H9 (cell line): Measurements from ENCODE around the gene MAP2K1. TPM values are rescaled to one million over a fixed set of nuclear protein-coding genes. Genes with fewer than 3 reads are reported as not detected.

Source experiments
- DNase-seq: peaks from one replicate; pipeline ENCODE4 v3.0.0-alpha.2; 2017
- H2AFZ ChIP-seq: one replicate; pipeline ENCODE4 v1.6.1; 2013; ENCODE audit warnings: mild to moderate bottlenecking, low read length, control low read depth, moderate library complexity
- H2AK5ac ChIP-seq: 2 replicates; pipeline ENCODE4 v1.6.1; 2013; ENCODE audit warnings: low read length, control low read depth, mixed read lengths; ENCODE audit not compliant: insufficient read length
- H2BK120ac ChIP-seq: one replicate; pipeline ENCODE4 v1.6.1; 2013; ENCODE audit warnings: low read depth, mild to moderate bottlenecking, low read length, control low read depth, inconsistent platforms; ENCODE audit not compliant: poor library complexity, severe bottlenecking
- H2BK12ac ChIP-seq: 2 replicates; pipeline ENCODE4 v1.6.1; 2013; ENCODE audit warnings: low read length, control low read depth, mixed read lengths, low read depth; ENCODE audit not compliant: insufficient read length
- H2BK15ac ChIP-seq: 2 replicates; pipeline ENCODE4 v1.6.1; 2013; ENCODE audit warnings: low read depth, low read length, control low read depth
- H2BK20ac ChIP-seq: one replicate; pipeline ENCODE4 v1.6.1; 2013; ENCODE audit warnings: low read depth, mild to moderate bottlenecking, low read length, control low read depth, inconsistent platforms; ENCODE audit not compliant: poor library complexity, severe bottlenecking
- H2BK5ac ChIP-seq: 2 replicates; pipeline ENCODE4 v1.6.1; 2013; ENCODE audit warnings: low read length, control low read depth, mixed read lengths; ENCODE audit not compliant: insufficient read length
- H3K14ac ChIP-seq: 2 replicates; pipeline ENCODE4 v1.6.1; 2013; ENCODE audit warnings: low read length, control low read depth; ENCODE audit not compliant: insufficient read depth
- H3K18ac ChIP-seq: 2 replicates; pipeline ENCODE4 v1.6.1; 2013; ENCODE audit warnings: low read depth, mild to moderate bottlenecking, mixed read lengths, low read length, control low read depth; ENCODE audit not compliant: insufficient read length
- H3K23ac ChIP-seq: 2 replicates; pipeline ENCODE4 v1.6.1; 2013; ENCODE audit warnings: low read length, control low read depth, mixed read lengths, low read depth; ENCODE audit not compliant: insufficient read length
- H3K23me2 ChIP-seq: 2 replicates; pipeline ENCODE4 v1.6.1; 2013; ENCODE audit warnings: low read depth, mild to moderate bottlenecking, mixed read lengths, low read length, control low read depth; ENCODE audit not compliant: insufficient read length, poor library complexity, severe bottlenecking
- H3K27ac ChIP-seq: 2 replicates; pipeline ENCODE4 v1.5.1; 2013; ENCODE audit warnings: low read length, control low read depth, mixed read lengths, low read depth; ENCODE audit not compliant: insufficient read length
- H3K27me3 ChIP-seq: 2 replicates; pipeline ENCODE4 v1.6.1; 2013; ENCODE audit warnings: low read length, control low read depth, inconsistent platforms; ENCODE audit not compliant: insufficient read depth
- H3K4ac ChIP-seq: 2 replicates; pipeline ENCODE4 v1.6.1; 2013; ENCODE audit warnings: low read depth, mild to moderate bottlenecking, control low read depth, inconsistent platforms, low read length, moderate library complexity
- H3K4me1 ChIP-seq: 2 replicates; pipeline ENCODE4 v1.6.1; 2013; ENCODE audit warnings: low read length, control low read depth, inconsistent platforms; ENCODE audit not compliant: insufficient read depth
- H3K4me2 ChIP-seq: 2 replicates; pipeline ENCODE4 v1.6.1; 2013; ENCODE audit warnings: low read length, control low read depth, mixed read lengths; ENCODE audit not compliant: insufficient read length, insufficient read depth
- H3K56ac ChIP-seq: 2 replicates; pipeline ENCODE4 v1.6.1; 2013; ENCODE audit warnings: low read depth, mild to moderate bottlenecking, mixed read lengths, low read length, control low read depth; ENCODE audit not compliant: insufficient read length
- H3K79me1 ChIP-seq: 2 replicates; pipeline ENCODE4 v1.6.1; 2013; ENCODE audit warnings: low read depth, mild to moderate bottlenecking, moderate library complexity, low read length, control low read depth, inconsistent platforms; ENCODE audit not compliant: insufficient read depth, poor library complexity, severe bottlenecking
- H3K79me2 ChIP-seq: 2 replicates; pipeline ENCODE4 v1.6.1; 2013; ENCODE audit warnings: low read length, control low read depth, inconsistent platforms; ENCODE audit not compliant: insufficient read depth
- H3K9ac ChIP-seq: 2 replicates; pipeline ENCODE4 v1.6.1; 2013; ENCODE audit warnings: low read length, control low read depth, mixed read lengths; ENCODE audit not compliant: insufficient read length; ENCODE audit errors: extremely low read depth
- H3K9me3 ChIP-seq: one replicate; pipeline ENCODE4 v1.6.1; 2013; ENCODE audit warnings: low read depth, low read length, inconsistent platforms; ENCODE audit not compliant: control insufficient read depth
- H3T11ph ChIP-seq: one replicate; pipeline ENCODE4 v1.6.1; 2013; ENCODE audit warnings: mild to moderate bottlenecking, low read length, control low read depth, inconsistent platforms
- H4K20me1 ChIP-seq: one replicate; pipeline ENCODE4 v1.6.1; 2013; ENCODE audit not compliant: control insufficient read depth, insufficient read length, insufficient read depth
- H4K5ac ChIP-seq: 2 replicates; pipeline ENCODE4 v1.6.1; 2013; ENCODE audit warnings: low read depth, mild to moderate bottlenecking, mixed read lengths, low read length, control low read depth; ENCODE audit not compliant: insufficient read length
- H4K8ac ChIP-seq: replicated peaks from 2 replicates; pipeline ENCODE4 v1.6.1; 2013; ENCODE audit warnings: low read length, control low read depth, mixed read lengths, low read depth; ENCODE audit not compliant: insufficient read length
- H4K91ac ChIP-seq: 2 replicates; pipeline ENCODE4 v1.6.1; 2013; ENCODE audit warnings: low read depth, mild to moderate bottlenecking, moderate library complexity, mixed read lengths, low read length, control low read depth; ENCODE audit not compliant: insufficient read length
- H3K27ac Mint-ChIP-seq, 3 experiments: 2 replicates in 2 of 3; 3 replicates in 1 of 3; pipeline ENCODE4 v1.8.0; 2020 to 2021; ENCODE audit warnings: mixed read lengths in 3 of 3, mild to moderate bottlenecking in 1 of 3, moderate library complexity in 1 of 3
- H3K27me3 Mint-ChIP-seq: 2 replicates; pipeline ENCODE4 v1.8.0; 2021; ENCODE audit warnings: low read depth, mild to moderate bottlenecking, moderate library complexity, mixed read lengths
- H3K36me3 Mint-ChIP-seq, 3 experiments: 2 replicates in 2 of 3; 3 replicates in 1 of 3; pipeline ENCODE4 v1.8.0; 2020 to 2021; ENCODE audit warnings: low read depth in 3 of 3, mixed read lengths in 3 of 3; ENCODE audit not compliant: insufficient read depth in 1 of 3
- H3K4me1 Mint-ChIP-seq, 2 experiments: 2 replicates each; pipeline ENCODE4 v1.8.0; 2020; ENCODE audit warnings: mixed read lengths in 2 of 2
- H3K4me3 Mint-ChIP-seq, 2 experiments: 2 replicates in 1 of 2; 3 replicates in 1 of 2; pipeline ENCODE4 v1.8.0; 2020 to 2021; ENCODE audit warnings: mild to moderate bottlenecking in 2 of 2, mixed read lengths in 2 of 2, moderate library complexity in 1 of 2
- H3K9me3 Mint-ChIP-seq, 2 experiments: 2 replicates in 1 of 2; 3 replicates in 1 of 2; pipeline ENCODE4 v1.8.0; 2020; ENCODE audit warnings: mild to moderate bottlenecking in 2 of 2, mixed read lengths in 2 of 2, moderate library complexity in 1 of 2
- CTCF ChIP-seq: fragments of 200-600 bp; sonication (generic); conservative IDR thresholded peaks from 3 replicates; pipeline ENCODE4 v1.8.0; 2021; ENCODE audit warnings: antibody characterized with exemption, mild to moderate bottlenecking
- WGBS: extraction: QIAGEN DNeasy Blood & Tissue Kit; methylation state at CpG from one replicate; pipeline ENCODE4 v1.1.7; 2013; ENCODE audit warnings: missing lambda C conversion rate, low lambda C conversion rate, mixed read lengths; ENCODE audit not compliant: insufficient read length; ENCODE audit errors: extremely low coverage; 5-methylcytosine and 5-hydroxymethylcytosine counted together
- total RNA-seq: library from RNA; stranded (reverse); gene quantifications from 2 replicates; pipeline ENCODE4 v1.2.1, GENCODE V29; 2021

MAP2K1 gene
- total RNA-seq, 1 experiment from 2014 or later, result 50.8 TPM

DNA sequence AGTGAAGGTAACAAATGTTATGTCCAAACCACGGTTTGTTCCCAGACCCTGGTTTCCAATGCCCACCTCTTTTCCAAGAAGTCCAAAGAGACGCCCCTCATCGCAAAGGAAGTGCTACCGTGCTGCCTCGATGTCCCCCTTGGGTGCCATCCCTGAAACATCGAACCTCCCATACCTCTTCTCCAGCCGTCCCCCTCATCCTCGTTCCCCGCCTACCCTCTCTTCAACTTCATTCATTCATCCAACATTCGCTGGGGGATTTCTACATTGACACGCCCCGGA, 30.7 kb upstream of the MAP2K1 start:
- DNase-seq, result no peak
- Histone ChIP-seq H4K5ac (no peak overlapping the region), H3K4me2 (peak overlapping the region; percentile 87), H3K14ac (peak overlapping the region; percentile 90; the same call in 1 of the 2 replicates), H2AK5ac (no peak overlapping the region), H3K9me3 (no peaks in the 10 kb centered on the region), H3K23ac (no peak overlapping the region), H3T11ph (no peak overlapping the region), H3K79me1 (peaks cover 3% of the 10 kb centered on the region), H2BK5ac (no peak overlapping the region), H2BK120ac (no peak overlapping the region), H2BK20ac (no peak overlapping the region), H3K9ac (peak overlapping the region; percentile 88), H2BK12ac (no peak overlapping the region), H3K27me3 (no peaks in the 10 kb centered on the region), H3K4me1 (no peaks in the 10 kb centered on the region), H4K91ac (no peak overlapping the region), H3K23me2 (peaks cover 4% of the 10 kb centered on the region), H3K4ac (no peak overlapping the region), H4K20me1 (no peaks in the 10 kb centered on the region), H3K79me2 (no peaks in the 10 kb centered on the region; the same call in 1 of the 2 replicates), H4K8ac (no peak overlapping the region), H2AFZ (no peak overlapping the region), H3K18ac (no peak overlapping the region), H3K27ac (no peak overlapping the region), H3K56ac (no peak overlapping the region), H2BK15ac (no peak overlapping the region)
- Mint-ChIP-seq H3K4me1 (peaks cover 6 to 18% of the 10 kb centered on the region in 2 experiments), H3K9me3 (no peaks in the 10 kb centered on the region; a peak in 1 of 5 replicates), H3K27me3 (no peaks in the 10 kb centered on the region; the same call in 1 of the 2 replicates), H3K4me3 (peak overlapping the region; percentile 97 to 98), H3K27ac (peak overlapping the region in 2 of 3 experiments; percentile 97 to 100; a peak in 4 of 7 replicates), H3K36me3 (peaks cover 14 to 22% (median 18%) of the 10 kb centered on the region in 3 experiments; a peak in 6 of 7 replicates)
- WGBS, result no CpG with 5 or more reads among the region's 12 CpGs
- no peak for TF ChIP-seq CTCF
